ENCODE measurements around the gene QSER1.

GRCh38 chr11:32963721-32964120 is 71.1 kb downstream of the QSER1 start:
- TF ChIP-seq, protein P1, sequence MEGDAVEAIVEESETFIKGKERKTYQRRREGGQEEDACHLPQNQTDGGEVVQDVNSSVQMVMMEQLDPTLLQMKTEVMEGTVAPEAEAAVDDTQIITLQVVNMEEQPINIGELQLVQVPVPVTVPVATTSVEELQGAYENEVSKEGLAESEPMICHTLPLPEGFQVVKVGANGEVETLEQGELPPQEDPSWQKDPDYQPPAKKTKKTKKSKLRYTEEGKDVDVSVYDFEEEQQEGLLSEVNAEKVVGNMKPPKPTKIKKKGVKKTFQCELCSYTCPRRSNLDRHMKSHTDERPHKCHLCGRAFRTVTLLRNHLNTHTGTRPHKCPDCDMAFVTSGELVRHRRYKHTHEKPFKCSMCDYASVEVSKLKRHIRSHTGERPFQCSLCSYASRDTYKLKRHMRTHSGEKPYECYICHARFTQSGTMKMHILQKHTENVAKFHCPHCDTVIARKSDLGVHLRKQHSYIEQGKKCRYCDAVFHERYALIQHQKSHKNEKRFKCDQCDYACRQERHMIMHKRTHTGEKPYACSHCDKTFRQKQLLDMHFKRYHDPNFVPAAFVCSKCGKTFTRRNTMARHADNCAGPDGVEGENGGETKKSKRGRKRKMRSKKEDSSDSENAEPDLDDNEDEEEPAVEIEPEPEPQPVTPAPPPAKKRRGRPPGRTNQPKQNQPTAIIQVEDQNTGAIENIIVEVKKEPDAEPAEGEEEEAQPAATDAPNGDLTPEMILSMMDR (IDR thresholded peaks at IDR 0.05) = no peak
- TF ChIP-seq POLR2A (IDR thresholded peaks at IDR 0.05) = no peak

Data from uterus (tissue), 2 donors.